C4-2B (cell line): Measurements from ENCODE around the gene ZMYM1.

Experiments
- ZFX ChIP-seq: fragments of 450-650 bp; IDR thresholded peaks from 2 replicates; pipeline ENCODE4 v1.6.1; 2017
- TF ChIP-seq, protein P1 (sequence below): fragments of 450-650 bp; conservative IDR thresholded peaks from 2 replicates; pipeline ENCODE4 v1.5.1; 2017; ENCODE audit warnings: mild to moderate bottlenecking

DNA sequence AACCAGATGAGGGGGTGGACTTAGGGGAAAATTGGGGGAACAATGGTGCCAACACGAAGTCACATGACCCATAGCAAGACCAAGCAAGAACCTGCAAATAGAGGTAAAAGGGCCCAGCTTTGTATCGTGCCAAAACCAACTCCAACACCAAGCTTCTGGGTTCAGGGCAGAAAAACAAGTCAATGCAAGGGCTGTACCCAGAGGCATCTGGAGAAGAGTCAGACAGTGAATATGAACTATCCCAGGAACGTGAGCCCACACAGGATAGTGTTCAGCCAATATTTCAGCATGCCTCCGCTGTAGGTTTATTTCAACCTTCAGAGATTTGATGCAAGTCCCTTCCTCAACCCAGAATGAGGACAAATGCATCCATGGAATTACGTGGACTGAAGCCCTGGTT is 32.5 kb upstream of the ZMYM1 start:
- TF ChIP-seq, protein P1, sequence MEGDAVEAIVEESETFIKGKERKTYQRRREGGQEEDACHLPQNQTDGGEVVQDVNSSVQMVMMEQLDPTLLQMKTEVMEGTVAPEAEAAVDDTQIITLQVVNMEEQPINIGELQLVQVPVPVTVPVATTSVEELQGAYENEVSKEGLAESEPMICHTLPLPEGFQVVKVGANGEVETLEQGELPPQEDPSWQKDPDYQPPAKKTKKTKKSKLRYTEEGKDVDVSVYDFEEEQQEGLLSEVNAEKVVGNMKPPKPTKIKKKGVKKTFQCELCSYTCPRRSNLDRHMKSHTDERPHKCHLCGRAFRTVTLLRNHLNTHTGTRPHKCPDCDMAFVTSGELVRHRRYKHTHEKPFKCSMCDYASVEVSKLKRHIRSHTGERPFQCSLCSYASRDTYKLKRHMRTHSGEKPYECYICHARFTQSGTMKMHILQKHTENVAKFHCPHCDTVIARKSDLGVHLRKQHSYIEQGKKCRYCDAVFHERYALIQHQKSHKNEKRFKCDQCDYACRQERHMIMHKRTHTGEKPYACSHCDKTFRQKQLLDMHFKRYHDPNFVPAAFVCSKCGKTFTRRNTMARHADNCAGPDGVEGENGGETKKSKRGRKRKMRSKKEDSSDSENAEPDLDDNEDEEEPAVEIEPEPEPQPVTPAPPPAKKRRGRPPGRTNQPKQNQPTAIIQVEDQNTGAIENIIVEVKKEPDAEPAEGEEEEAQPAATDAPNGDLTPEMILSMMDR = no peak
- no peak for TF ChIP-seq ZFX
